Astrocyte of the spinal cord (primary cell): ENCODE measurements around the gene CLBA1.

Experiments used
- DNase-seq: peaks from one replicate; pipeline ENCODE4 v3.0.0; 2011; ENCODE audit warnings: low read depth, low spot score
- H3K4me3 ChIP-seq: 2 replicates; pipeline ENCODE4 v1.5.1; 2011; ENCODE audit warnings: low read depth, mild to moderate bottlenecking, low read length, moderate library complexity
- in situ Hi-C: cut with HindIII; loops from 2 replicates; pipeline ENCODE4 v1.10.0; 2017; ENCODE audit warnings: low sequenced_read_pairs
- TF ChIP-seq, protein P1 (sequence below): IDR thresholded peaks from 2 replicates; pipeline ENCODE4 v1.5.1; 2012; ENCODE audit warnings: low read depth, mild to moderate bottlenecking, low read length, inconsistent platforms

The CLBA1 gene

DNA sequence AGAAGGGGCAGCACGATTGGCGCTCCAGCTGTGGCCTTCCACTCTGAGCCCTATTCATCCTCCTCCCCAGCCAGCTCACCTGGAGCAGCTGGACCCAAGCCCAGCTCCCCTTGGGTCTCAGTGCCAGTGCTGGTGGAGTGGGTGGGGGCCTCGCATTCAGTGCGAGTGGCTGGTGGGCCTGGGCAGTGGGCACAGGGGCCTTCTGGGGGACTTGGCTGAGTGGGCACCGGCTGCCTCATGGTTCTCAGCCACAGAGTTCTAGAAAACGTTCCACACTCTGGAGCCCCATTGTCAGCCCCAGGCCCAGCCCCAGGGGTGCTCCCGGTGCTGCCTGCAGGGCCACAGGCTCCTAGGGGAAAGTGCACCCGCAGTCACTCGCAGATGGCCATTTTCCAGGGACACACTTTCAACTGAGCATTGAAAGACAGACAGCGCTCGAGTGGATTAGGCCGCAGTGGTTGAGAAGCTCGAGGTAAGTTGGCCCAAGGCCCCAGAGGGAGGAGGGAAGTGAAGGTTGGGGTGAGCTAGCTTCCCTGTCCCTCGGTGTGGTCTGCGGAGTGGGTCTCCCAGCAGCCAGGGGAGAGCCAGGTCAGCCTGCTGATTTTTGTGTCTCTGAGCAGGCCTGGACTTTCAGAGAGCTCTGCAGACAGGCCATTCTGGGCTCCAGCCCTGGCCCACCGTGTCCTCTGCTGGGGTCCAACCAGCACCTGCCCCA, 3.8 kb downstream of the CLBA1 start:
- DNase-seq = no peak
- TF ChIP-seq, protein P1, sequence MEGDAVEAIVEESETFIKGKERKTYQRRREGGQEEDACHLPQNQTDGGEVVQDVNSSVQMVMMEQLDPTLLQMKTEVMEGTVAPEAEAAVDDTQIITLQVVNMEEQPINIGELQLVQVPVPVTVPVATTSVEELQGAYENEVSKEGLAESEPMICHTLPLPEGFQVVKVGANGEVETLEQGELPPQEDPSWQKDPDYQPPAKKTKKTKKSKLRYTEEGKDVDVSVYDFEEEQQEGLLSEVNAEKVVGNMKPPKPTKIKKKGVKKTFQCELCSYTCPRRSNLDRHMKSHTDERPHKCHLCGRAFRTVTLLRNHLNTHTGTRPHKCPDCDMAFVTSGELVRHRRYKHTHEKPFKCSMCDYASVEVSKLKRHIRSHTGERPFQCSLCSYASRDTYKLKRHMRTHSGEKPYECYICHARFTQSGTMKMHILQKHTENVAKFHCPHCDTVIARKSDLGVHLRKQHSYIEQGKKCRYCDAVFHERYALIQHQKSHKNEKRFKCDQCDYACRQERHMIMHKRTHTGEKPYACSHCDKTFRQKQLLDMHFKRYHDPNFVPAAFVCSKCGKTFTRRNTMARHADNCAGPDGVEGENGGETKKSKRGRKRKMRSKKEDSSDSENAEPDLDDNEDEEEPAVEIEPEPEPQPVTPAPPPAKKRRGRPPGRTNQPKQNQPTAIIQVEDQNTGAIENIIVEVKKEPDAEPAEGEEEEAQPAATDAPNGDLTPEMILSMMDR = no peak
- no peak overlapping the region for H3K4me3 ChIP-seq
- in situ Hi-C loops = no loop called here

DNA sequence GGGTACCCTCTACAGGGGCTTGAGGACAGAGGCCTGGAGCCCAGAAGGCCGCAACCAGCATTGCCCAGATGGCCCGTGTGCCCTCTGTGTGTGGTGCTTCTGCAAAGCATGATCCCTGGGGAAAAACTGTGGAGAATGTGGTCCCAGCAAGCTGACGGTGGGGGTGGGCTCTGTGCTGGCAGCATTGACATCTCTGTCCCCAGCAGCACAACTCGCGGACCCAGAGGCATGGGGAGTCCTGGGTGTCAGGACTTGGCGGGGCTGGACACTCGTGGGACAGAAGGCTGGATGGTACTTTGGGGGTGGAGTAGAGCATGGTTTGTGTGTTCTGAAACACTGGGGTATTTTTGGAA, 4.3 kb downstream of the CLBA1 start:
- no peak overlapping the region for H3K4me3 ChIP-seq
- DNase-seq = no peak
- in situ Hi-C loops = no loop called here
- TF ChIP-seq, protein P1 = no peak

DNA sequence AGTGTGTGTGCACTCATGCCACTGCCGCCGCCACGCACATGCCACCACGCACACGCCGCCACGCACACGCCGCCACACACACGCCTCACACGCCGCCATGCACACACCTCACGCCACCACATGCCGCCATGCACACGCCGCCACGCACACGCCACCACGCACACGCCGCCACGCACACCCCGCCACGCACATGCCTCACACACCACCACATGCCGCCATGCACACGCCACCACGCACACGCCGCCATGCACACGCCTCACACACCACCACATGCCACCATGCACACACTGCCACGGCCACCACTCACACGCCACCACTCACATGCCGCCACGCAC, 6.3 kb downstream of the CLBA1 start:
- H3K4me3 ChIP-seq = no peak overlapping the region
- in situ Hi-C loops = no loop called here
- no peak for DNase-seq
- TF ChIP-seq, protein P1 = no peak

DNA sequence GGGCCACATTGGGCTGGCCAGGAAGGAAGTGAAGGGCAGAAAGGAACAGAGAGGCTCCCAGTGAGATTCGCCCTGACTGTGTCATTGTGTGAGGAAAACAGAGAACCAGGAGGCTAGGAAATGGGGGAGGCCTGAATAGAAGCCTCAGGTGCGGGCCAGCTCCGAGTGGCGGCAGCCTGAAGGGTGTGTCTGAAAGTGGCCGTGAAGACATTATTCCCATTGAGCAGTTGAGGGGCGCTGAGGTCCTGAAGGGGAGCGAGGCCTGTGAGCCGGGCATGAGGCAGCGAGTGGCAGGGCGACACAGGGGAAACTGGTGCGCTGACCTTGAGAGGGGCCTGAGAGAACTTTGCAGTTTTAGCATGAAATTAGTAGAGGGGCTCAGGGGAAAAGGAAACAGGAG, 6.9 kb downstream of the CLBA1 start:
- in situ Hi-C loops = no loop called here
- H3K4me3 ChIP-seq = no peak overlapping the region
- DNase-seq = no peak
- TF ChIP-seq, protein P1 = no peak

DNA sequence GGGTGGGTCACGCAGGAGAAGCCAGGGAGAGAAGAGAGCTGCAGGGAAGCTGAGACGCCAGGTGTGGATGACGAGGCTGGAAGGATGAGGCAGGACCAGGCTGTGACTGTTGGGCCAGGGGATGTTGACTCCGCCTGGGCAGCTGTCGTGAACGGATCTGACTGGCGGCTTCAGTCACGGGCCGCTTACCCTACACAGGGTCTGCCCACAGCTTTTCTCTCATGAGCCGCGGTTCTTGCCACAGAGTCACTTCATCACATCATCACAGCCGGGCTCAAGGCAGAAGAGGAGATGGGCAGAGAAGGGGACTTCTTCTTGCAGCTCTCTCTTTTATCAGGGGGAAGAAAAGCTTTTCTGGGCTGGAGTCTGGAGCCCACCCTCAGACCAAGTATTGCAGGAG, 7.7 kb downstream of the CLBA1 start:
- TF ChIP-seq, protein P1 = no peak
- H3K4me3 ChIP-seq = no peak overlapping the region
- DNase-seq = no peak
- in situ Hi-C loops = no loop called here

DNA sequence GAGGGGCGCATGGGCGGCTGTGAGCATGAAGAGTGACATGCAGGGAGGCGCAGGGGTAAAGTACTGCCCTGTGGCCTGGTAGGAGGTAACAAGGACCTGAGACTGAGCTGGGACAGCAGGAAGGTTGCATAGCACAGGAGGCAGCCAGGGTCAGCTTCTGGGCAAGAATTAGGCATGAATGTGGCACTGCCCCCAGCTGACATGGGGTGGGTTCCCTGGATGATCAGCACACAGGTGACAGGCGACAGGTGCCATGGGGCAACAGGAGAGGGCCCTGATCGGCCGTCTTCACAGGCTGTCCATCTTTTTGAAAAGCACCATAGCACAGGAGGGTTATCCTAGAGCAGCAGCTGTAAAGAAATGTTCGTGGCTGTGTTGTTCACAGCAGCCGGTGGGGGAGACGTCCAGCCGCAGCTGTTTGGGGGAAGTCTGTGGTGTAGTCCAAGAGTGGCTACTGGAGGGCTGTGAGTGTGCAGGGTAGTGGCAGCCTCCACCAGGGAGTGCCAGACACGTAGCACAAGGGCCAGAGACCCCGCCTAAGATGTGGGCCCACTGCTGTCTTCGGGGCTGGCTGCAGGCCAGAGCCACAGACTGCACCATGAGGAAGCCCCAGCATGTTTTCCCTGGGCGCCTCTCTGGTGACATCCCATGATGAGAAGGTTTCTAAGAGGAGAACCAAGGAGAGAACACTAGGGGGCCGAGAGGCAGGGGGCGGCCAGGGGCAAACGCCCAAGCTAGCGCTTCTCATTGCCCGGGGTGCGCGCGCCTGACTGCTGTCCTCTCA, 8.4 kb downstream of the CLBA1 start:
- no peak overlapping the region for H3K4me3 ChIP-seq
- TF ChIP-seq, protein P1 = no peak
- in situ Hi-C loops = no loop called here
- DNase-seq = no peak
